GM06990 (cell line): ENCODE measurements around the gene GREM1.

Experiments used
- DNase-seq: peaks from one replicate; pipeline ENCODE4 v3.0.0-alpha.2; 2011; ENCODE audit not compliant: insufficient read length; ENCODE audit errors: extremely low read depth
- H3K27me3 ChIP-seq: replicated peaks from 2 replicates; pipeline ENCODE4 v1.6.0; 2011; ENCODE audit warnings: low read length; ENCODE audit not compliant: control insufficient read depth, insufficient read depth
- H3K36me3 ChIP-seq: 2 replicates; pipeline ENCODE4 v1.5.1; 2011; ENCODE audit warnings: low read length; ENCODE audit not compliant: control insufficient read depth, insufficient read depth
- H3K4me3 ChIP-seq: replicated peaks from 2 replicates; pipeline ENCODE4 v1.5.1; 2011; ENCODE audit warnings: low read depth, mild to moderate bottlenecking, control low read depth, low read length
- CTCF ChIP-seq: IDR thresholded peaks from 2 replicates; pipeline ENCODE4 v1.5.1; 2011; ENCODE audit warnings: low read length, control low read depth, mild to moderate bottlenecking, inconsistent platforms; ENCODE audit not compliant: insufficient read depth, poor library complexity, severe bottlenecking

GREM1 gene

GRCh38 chr15:32700501-32701150 lies 17.2 kb upstream of the GREM1 start:
- no peak for TF ChIP-seq CTCF
- H3K27me3 ChIP-seq, result no peaks in the 10 kb centered on the region
- H3K36me3 ChIP-seq, result no peaks in the 10 kb centered on the region
- DNase-seq, result no peak
- no peak overlapping the region for H3K4me3 ChIP-seq

GRCh38 chr15:32701863-32702262 lies 15.9 kb upstream of the GREM1 start:
- no peak for TF ChIP-seq CTCF
- no peaks in the 10 kb centered on the region for H3K36me3 ChIP-seq
- no peak for DNase-seq
- H3K27me3 ChIP-seq, result no peaks in the 10 kb centered on the region
- H3K4me3 ChIP-seq, result no peak overlapping the region

- Histone ChIP-seq H3K4me3 (no peak overlapping the region), H3K27me3 (peaks cover 2% of the 10 kb centered on the region), H3K36me3 (no peaks in the 10 kb centered on the region)
- no peak for TF ChIP-seq CTCF
- no peak for DNase-seq
Observed at GRCh38 chr15:32704395-32704981, 13.3 kb upstream of the GREM1 start.

- no peak for TF ChIP-seq CTCF
Observed at GRCh38 chr15:32705446-32705845, 12.4 kb upstream of the GREM1 start.

GRCh38 chr15:32706704-32707103 lies 11.1 kb upstream of the GREM1 start:
- no peak for DNase-seq
- Histone ChIP-seq H3K4me3 (no peak overlapping the region), H3K27me3 (peaks cover 2% of the 10 kb centered on the region), H3K36me3 (no peaks in the 10 kb centered on the region)
- TF ChIP-seq CTCF, result no peak

More at GRCh38 chr15:32705446-32705845, 12.4 kb upstream of the GREM1 start:
- no peaks in the 10 kb centered on the region for H3K36me3 ChIP-seq
- peaks cover 2% of the 10 kb centered on the region for H3K27me3 ChIP-seq
- no peak overlapping the region for H3K4me3 ChIP-seq
- DNase-seq, result no peak
